ENCODE data around the gene MARK4.

DNA sequence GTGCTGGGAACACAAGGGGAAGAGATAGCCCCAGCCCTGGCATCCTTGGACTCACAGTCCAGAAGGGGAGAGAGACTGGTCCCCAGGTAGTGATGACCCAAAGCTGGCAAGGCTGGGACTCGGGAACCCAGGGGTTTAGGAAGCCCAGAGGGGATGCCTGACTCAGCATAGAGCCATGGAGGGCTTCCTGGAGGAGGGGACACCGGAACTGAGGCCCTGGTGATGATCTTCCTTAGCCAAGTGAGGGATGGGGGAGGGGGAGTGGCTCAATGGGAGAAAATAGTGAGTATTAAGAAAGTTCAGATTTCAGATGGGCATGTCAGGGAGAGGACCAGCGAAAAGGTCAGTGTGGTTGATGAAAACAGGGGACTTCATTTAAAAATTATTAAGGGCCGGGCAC lies 32.6 kb upstream of the MARK4 start:
- TF ChIP-seq, protein P1, sequence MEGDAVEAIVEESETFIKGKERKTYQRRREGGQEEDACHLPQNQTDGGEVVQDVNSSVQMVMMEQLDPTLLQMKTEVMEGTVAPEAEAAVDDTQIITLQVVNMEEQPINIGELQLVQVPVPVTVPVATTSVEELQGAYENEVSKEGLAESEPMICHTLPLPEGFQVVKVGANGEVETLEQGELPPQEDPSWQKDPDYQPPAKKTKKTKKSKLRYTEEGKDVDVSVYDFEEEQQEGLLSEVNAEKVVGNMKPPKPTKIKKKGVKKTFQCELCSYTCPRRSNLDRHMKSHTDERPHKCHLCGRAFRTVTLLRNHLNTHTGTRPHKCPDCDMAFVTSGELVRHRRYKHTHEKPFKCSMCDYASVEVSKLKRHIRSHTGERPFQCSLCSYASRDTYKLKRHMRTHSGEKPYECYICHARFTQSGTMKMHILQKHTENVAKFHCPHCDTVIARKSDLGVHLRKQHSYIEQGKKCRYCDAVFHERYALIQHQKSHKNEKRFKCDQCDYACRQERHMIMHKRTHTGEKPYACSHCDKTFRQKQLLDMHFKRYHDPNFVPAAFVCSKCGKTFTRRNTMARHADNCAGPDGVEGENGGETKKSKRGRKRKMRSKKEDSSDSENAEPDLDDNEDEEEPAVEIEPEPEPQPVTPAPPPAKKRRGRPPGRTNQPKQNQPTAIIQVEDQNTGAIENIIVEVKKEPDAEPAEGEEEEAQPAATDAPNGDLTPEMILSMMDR (conservative IDR thresholded peaks at IDR 0.05; ENCODE audit: low read depth, low read length), result no peak
- no peak for TF ChIP-seq EZH2 (IDR thresholded peaks at IDR 0.05; ENCODE audit: borderline replicate concordance, low read depth, low read length, poor library complexity, severe bottlenecking)
